Karpas-422 (cell line): ENCODE results near the gene RASA2. TPM values are rescaled to one million over a fixed set of nuclear protein-coding genes. Genes with fewer than 3 reads are reported as not detected.

ENCODE experiments used
- DNase-seq: peaks from one replicate; pipeline ENCODE4 v3.0.0-alpha.2; 2015
- H2AFZ ChIP-seq: fragments of 200-600 bp; sonication (generic); 2 replicates; pipeline ENCODE4 v1.6.1; 2014; ENCODE audit warnings: antibody characterized with exemption, low read length, mixed read lengths
- H3K27ac ChIP-seq: fragments of 200-600 bp; sonication (generic); 2 replicates; pipeline ENCODE4 v1.5.1; 2014; ENCODE audit warnings: mild to moderate bottlenecking, low read length, moderate library complexity
- H3K27me3 ChIP-seq: fragments of 200-600 bp; sonication (generic); 2 replicates; pipeline ENCODE4 v1.6.1; 2014; ENCODE audit warnings: low read length, mixed read lengths
- H3K36me3 ChIP-seq: fragments of 200-600 bp; sonication (generic); 2 replicates; pipeline ENCODE4 v1.6.1; 2014; ENCODE audit warnings: low read length, mixed read lengths; ENCODE audit not compliant: insufficient read depth
- H3K4me1 ChIP-seq: fragments of 200-600 bp; sonication (generic); 2 replicates; pipeline ENCODE4 v1.6.1; 2014; ENCODE audit warnings: mild to moderate bottlenecking, low read length, mixed read lengths
- H3K4me2 ChIP-seq: fragments of 200-600 bp; sonication (generic); 2 replicates; pipeline ENCODE4 v1.6.1; 2014; ENCODE audit warnings: low read length, low read depth, mild to moderate bottlenecking; ENCODE audit not compliant: poor library complexity, severe bottlenecking
- H3K4me3 ChIP-seq: fragments of 200-600 bp; sonication (generic); 2 replicates; pipeline ENCODE4 v1.5.1; 2014; ENCODE audit warnings: mild to moderate bottlenecking, antibody characterized with exemption, low read length, mixed read lengths
- H3K79me2 ChIP-seq: fragments of 200-600 bp; sonication (generic); 2 replicates; pipeline ENCODE4 v1.6.1; 2014; ENCODE audit warnings: mild to moderate bottlenecking, low read length, mixed read lengths
- H3K9ac ChIP-seq: fragments of 200-600 bp; sonication (generic); 2 replicates; pipeline ENCODE4 v1.6.0; 2014; ENCODE audit warnings: low read length
- H3K9me2 ChIP-seq: fragments of 200-600 bp; sonication (generic), shearing (Covaris generic); replicated peaks from 2 replicates; pipeline ENCODE4 v1.6.0; 2014; ENCODE audit warnings: mild to moderate bottlenecking, low read length, moderate library complexity; ENCODE audit not compliant: insufficient read depth
- H3K9me3 ChIP-seq: fragments of 300-700, 200-600 bp; sonication (generic); 2 replicates; pipeline ENCODE4 v1.6.1; 2014; ENCODE audit warnings: low read length, mixed read lengths
- H4K20me1 ChIP-seq: fragments of 200-600 bp; sonication (generic); 2 replicates; pipeline ENCODE4 v1.6.1; 2014; ENCODE audit warnings: mild to moderate bottlenecking, antibody characterized with exemption, low read length, low read depth; ENCODE audit not compliant: insufficient read depth
- total RNA-seq: library from RNA; depleted of rRNA; stranded (reverse); fragments of >200 nt; shearing (Covaris generic); gene quantifications from 2 replicates; pipeline ENCODE4 v1.2.3, GENCODE V29; 2014; ENCODE audit warnings: low replicate concordance; rRNA removed

Gene RASA2
- 11.5 and 27.1 TPM in 2 replicates for total RNA-seq

GRCh38 chr3:141486746-141487520 is at the start of gene RASA2:
RASA2 (plus strand) TSS chr3:141487027; CDS start chr3:141487084, 57 bp downstream.
- peak within 1 kb of the TSS; percentile 62 for H3K27ac ChIP-seq
- H2AFZ ChIP-seq: peak within 1 kb of the TSS; percentile 92
- no peaks in the 10 kb centered on the region for H3K36me3 ChIP-seq
- no peaks in the 10 kb centered on the region for H3K9me2 ChIP-seq
- H3K9ac ChIP-seq: peak within 1 kb of the TSS; percentile 92
- DNase-seq: peak; percentile 92
- H3K4me3 ChIP-seq: peak within 1 kb of the TSS; percentile 79
- peaks cover 42% of the 10 kb centered on the region for H3K79me2 ChIP-seq
- peak within 1 kb of the TSS; percentile 98 for H3K4me2 ChIP-seq
- H3K27me3 ChIP-seq: no peaks in the 10 kb centered on the region
- H4K20me1 ChIP-seq: peaks cover 10% of the 10 kb centered on the region; the same call in 1 of the 2 replicates
- H3K4me1 ChIP-seq: peaks cover 47% of the 10 kb centered on the region
- no peaks in the 10 kb centered on the region for H3K9me3 ChIP-seq

GRCh38 chr3:141439589-141439988 is 47.2 kb upstream of the RASA2 start:
- Histone ChIP-seq H3K36me3 (0 out of 2 replicates have a peak, but pooled peaks cover 6% of the 10 kb centered on the region), H3K9me2 (no peaks in the 10 kb centered on the region), H3K9ac (no peak overlapping the region), H2AFZ (no peak overlapping the region), H3K79me2 (no peaks in the 10 kb centered on the region), H3K27ac (no peak overlapping the region), H3K4me2 (no peak overlapping the region), H3K9me3 (no peaks in the 10 kb centered on the region), H3K4me3 (no peak overlapping the region), H3K4me1 (peaks cover 4% of the 10 kb centered on the region), H4K20me1 (no peaks in the 10 kb centered on the region), H3K27me3 (no peaks in the 10 kb centered on the region)
- no peak for DNase-seq

GRCh38 chr3:141440942-141441341 is 45.9 kb upstream of the RASA2 start:
- Histone ChIP-seq H3K36me3 (0 out of 2 replicates have a peak, but pooled peaks cover 6% of the 10 kb centered on the region), H3K9me3 (no peaks in the 10 kb centered on the region), H4K20me1 (no peaks in the 10 kb centered on the region), H3K4me1 (peaks cover 4% of the 10 kb centered on the region), H3K9me2 (no peaks in the 10 kb centered on the region), H3K27ac (no peak overlapping the region), H3K4me3 (no peak overlapping the region), H3K9ac (no peak overlapping the region), H2AFZ (peak overlapping the region; percentile 58; the same call in 1 of the 2 replicates), H3K27me3 (no peaks in the 10 kb centered on the region), H3K4me2 (no peak overlapping the region), H3K79me2 (no peaks in the 10 kb centered on the region)
- no peak for DNase-seq

GRCh38 chr3:141441381-141442364 is 45.2 kb upstream of the RASA2 start:
- Histone ChIP-seq H3K9me3 (no peaks in the 10 kb centered on the region), H4K20me1 (no peaks in the 10 kb centered on the region), H3K9me2 (no peaks in the 10 kb centered on the region), H3K36me3 (0 out of 2 replicates have a peak, but pooled peaks cover 6% of the 10 kb centered on the region), H2AFZ (peak overlapping the region; percentile 58; the same call in 1 of the 2 replicates), H3K79me2 (no peaks in the 10 kb centered on the region), H3K27ac (no peak overlapping the region), H3K4me2 (no peak overlapping the region), H3K4me3 (no peak overlapping the region), H3K4me1 (peaks cover 4% of the 10 kb centered on the region), H3K9ac (no peak overlapping the region), H3K27me3 (no peaks in the 10 kb centered on the region)
- DNase-seq: peak; percentile 91

- Histone ChIP-seq H3K9ac (no peak overlapping the region), H3K27me3 (no peaks in the 10 kb centered on the region), H2AFZ (no peak overlapping the region), H3K79me2 (no peaks in the 10 kb centered on the region), H3K4me2 (no peak overlapping the region), H3K27ac (no peak overlapping the region), H4K20me1 (no peaks in the 10 kb centered on the region), H3K9me3 (no peaks in the 10 kb centered on the region), H3K9me2 (no peaks in the 10 kb centered on the region), H3K4me1 (peaks cover 4% of the 10 kb centered on the region), H3K4me3 (no peak overlapping the region), H3K36me3 (0 out of 2 replicates have a peak, but pooled peaks cover 6% of the 10 kb centered on the region)
- DNase-seq: no peak
These were observed 44.4 kb upstream of the RASA2 start for GRCh38 chr3:141442446-141442845.

GRCh38 chr3:141442914-141443313 is 43.9 kb upstream of the RASA2 start:
- H3K36me3 ChIP-seq: 0 out of 2 replicates have a peak, but pooled peaks cover 6% of the 10 kb centered on the region

GRCh38 chr3:141444586-141445285 is 42.1 kb upstream of the RASA2 start:
- Histone ChIP-seq H3K4me1 (peaks cover 4% of the 10 kb centered on the region), H3K4me3 (no peak overlapping the region), H4K20me1 (no peaks in the 10 kb centered on the region), H2AFZ (no peak overlapping the region), H3K27ac (no peak overlapping the region), H3K4me2 (no peak overlapping the region), H3K79me2 (no peaks in the 10 kb centered on the region), H3K9ac (no peak overlapping the region), H3K9me3 (no peaks in the 10 kb centered on the region), H3K36me3 (0 out of 2 replicates have a peak, but pooled peaks cover 6% of the 10 kb centered on the region), H3K27me3 (no peaks in the 10 kb centered on the region), H3K9me2 (no peaks in the 10 kb centered on the region)
- no peak for DNase-seq

More at GRCh38 chr3:141442914-141443313, 43.9 kb upstream of the RASA2 start:
- Histone ChIP-seq H3K27ac (no peak overlapping the region), H3K4me2 (no peak overlapping the region), H3K79me2 (no peaks in the 10 kb centered on the region), H3K4me1 (peaks cover 4% of the 10 kb centered on the region), H3K9me2 (no peaks in the 10 kb centered on the region), H3K9ac (no peak overlapping the region), H2AFZ (no peak overlapping the region), H3K27me3 (no peaks in the 10 kb centered on the region), H4K20me1 (no peaks in the 10 kb centered on the region), H3K4me3 (no peak overlapping the region), H3K9me3 (no peaks in the 10 kb centered on the region)
- no peak for DNase-seq
